HEK293T (cell line): ENCODE results near the gene IQCN.
A peak's percentile ranks its signal among the peaks of the same experiment; 100 is the strongest.

Source experiments
- CTCF ChIA-PET: fragments of 350-600 bp; formaldehyde crosslinking; extraction: SDS; loops from one replicate; lab custom pipeline; 2021; ENCODE audit warnings: antibody characterized with exemption, inconsistent platforms; lab: Yijun Ruan, JAX
- POLR2A ChIA-PET: fragments of 350-600 bp; formaldehyde crosslinking; extraction: SDS; loops from one replicate; lab custom pipeline; 2020; ENCODE audit warnings: antibody characterized with exemption, inconsistent platforms; lab: Yijun Ruan, JAX
- DNase-seq: peaks from one replicate; pipeline ENCODE4 v3.0.0; 2012; ENCODE audit warnings: mixed read lengths; ENCODE audit errors: extremely low spot score
- ARNT ChIP-seq: fragments of 450-650 bp; IDR thresholded peaks from 2 replicates; pipeline ENCODE4 v1.6.1; 2017; ENCODE audit warnings: mild to moderate bottlenecking
- BHLHE40 ChIP-seq: fragments of 450-650 bp; IDR thresholded peaks from 2 replicates; pipeline ENCODE4 v1.6.1; 2016; ENCODE audit warnings: mild to moderate bottlenecking, moderate library complexity, borderline replicate concordance
- CTBP1 ChIP-seq: fragments of 450-650 bp; IDR thresholded peaks from 2 replicates; pipeline ENCODE4 v1.6.1; 2016; ENCODE audit warnings: borderline replicate concordance
- ELF4 ChIP-seq: fragments of 450-650 bp; IDR thresholded peaks from 2 replicates; pipeline ENCODE4 v1.6.1; 2017; ENCODE audit warnings: antibody characterized with exemption
- FOXA1 ChIP-seq: fragments of 450-650 bp; IDR thresholded peaks from 2 replicates; pipeline ENCODE4 v1.6.1; 2016; ENCODE audit warnings: mild to moderate bottlenecking
- FOXK2 ChIP-seq: fragments of 450-650 bp; IDR thresholded peaks from 2 replicates; pipeline ENCODE4 v1.6.1; 2016; ENCODE audit warnings: mild to moderate bottlenecking
- FOXM1 ChIP-seq: fragments of 450-650 bp; IDR thresholded peaks from 2 replicates; pipeline ENCODE4 v1.6.1; 2017; ENCODE audit warnings: mild to moderate bottlenecking, borderline replicate concordance
- HDGF ChIP-seq: fragments of 450-650 bp; IDR thresholded peaks from 2 replicates; pipeline ENCODE4 v1.6.1; 2017; ENCODE audit warnings: antibody characterized with exemption, borderline replicate concordance
- L3MBTL2 ChIP-seq: fragments of 450-650 bp; conservative IDR thresholded peaks from 2 replicates; pipeline ENCODE4 v1.6.1; 2016; ENCODE audit warnings: mild to moderate bottlenecking
- LEF1 ChIP-seq: fragments of 450-650 bp; IDR thresholded peaks from 2 replicates; pipeline ENCODE4 v1.6.1; 2017; ENCODE audit warnings: mild to moderate bottlenecking, borderline replicate concordance
- NFRKB ChIP-seq: fragments of 450-650 bp; IDR thresholded peaks from 2 replicates; pipeline ENCODE4 v1.6.1; 2016; ENCODE audit warnings: mild to moderate bottlenecking, moderate library complexity
- PKNOX1 ChIP-seq: fragments of 450-650 bp; IDR thresholded peaks from 2 replicates; pipeline ENCODE4 v1.6.1; 2016
- SP1 ChIP-seq: fragments of 450-650 bp; IDR thresholded peaks from 2 replicates; pipeline ENCODE4 v1.6.1; 2017
- SUZ12 ChIP-seq: fragments of 450-650 bp; IDR thresholded peaks from 2 replicates; pipeline ENCODE4 v1.6.1; 2016; ENCODE audit warnings: mild to moderate bottlenecking
- TARDBP ChIP-seq: fragments of 450-650 bp; IDR thresholded peaks from 2 replicates; pipeline ENCODE4 v1.6.1; 2016
- ZNF384 ChIP-seq: fragments of 450-650 bp; IDR thresholded peaks from 2 replicates; pipeline ENCODE4 v1.6.1; 2016

Gene IQCN

GRCh38 chr19:18245297-18245696 lies 29.0 kb downstream of the IQCN start:
- CTCF ChIA-PET: interaction anchor here (0.6 kb wide), 1 partner anchor 37 kb away, joined by 3 read pairs; no protein-coding TSS in a partner anchor
- POLR2A ChIA-PET: no interaction called here
- no peak for DNase-seq
- TF ChIP-seq FOXK2 (no peak), ARNT (no peak), SP1 (no peak), ELF4 (no peak), SUZ12 (no peak), LEF1 (no peak), BHLHE40 (no peak)

GRCh38 chr19:18239303-18239702 lies 34.9 kb downstream of the IQCN start:
- CTCF ChIA-PET: no interaction called here

GRCh38 chr19:18234194-18234593 lies 40.1 kb downstream of the IQCN start:
- ChIA-PET POLR2A (interaction anchor here (1.7 to 1.9 kb wide), 2 partner anchors 10 to 47 kb away, joined by 4 to 14 read pairs; partner anchors contain the start of gene JUND), CTCF (interaction anchor here (0.9 to 1.4 kb wide), 2 partner anchors 10 to 18 kb away, joined by 5 to 7 read pairs; no protein-coding TSS in a partner anchor)
- DNase-seq: no peak
- no peak for TF ChIP-seq CTBP1

More at GRCh38 chr19:18239303-18239702, 34.9 kb downstream of the IQCN start:
- TF ChIP-seq NFRKB: no peak
- no peak for TF ChIP-seq FOXK2
- no peak for TF ChIP-seq LEF1
- no peak for TF ChIP-seq ELF4
- TF ChIP-seq TARDBP: no peak
- DNase-seq: no peak
- POLR2A ChIA-PET: interaction anchor here (2.5 kb wide), 1 partner anchor 15 kb away, joined by 8 read pairs; no protein-coding TSS in a partner anchor

GRCh38 chr19:18233224-18233825 lies 40.9 kb downstream of the IQCN start:
- ChIA-PET POLR2A (interaction anchor here (1.7 to 1.9 kb wide), 3 partner anchors 9 to 48 kb away, joined by 4 to 14 read pairs (median 5); partner anchors contain the start of gene JUND), CTCF (interaction anchor here (0.9 to 1.4 kb wide), 5 partner anchors 9 to 46 kb away, joined by 3 to 7 read pairs (median 5); no protein-coding TSS in a partner anchor)
- DNase-seq: peak; percentile 80
- TF ChIP-seq SP1 (no peak), ELF4 (no peak), HDGF (no peak), BHLHE40 (no peak), TARDBP (no peak), FOXA1 (no peak), L3MBTL2 (no peak), ZNF384 (no peak), PKNOX1 (no peak), LEF1 (no peak)

GRCh38 chr19:18232540-18233223 lies 41.6 kb downstream of the IQCN start:
- POLR2A ChIA-PET: interaction anchor here (1.7 to 1.9 kb wide), 3 partner anchors 9 to 49 kb away, joined by 4 to 14 read pairs (median 5); partner anchors contain the start of gene JUND

GRCh38 chr19:18231775-18232174 lies 42.5 kb downstream of the IQCN start:
- POLR2A ChIA-PET: no interaction called here
- CTCF ChIA-PET: interaction anchor here (0.7 kb wide), 1 partner anchor 12 kb away, joined by 3 read pairs; no protein-coding TSS in a partner anchor
- TF ChIP-seq TARDBP (no peak), FOXM1 (no peak), NFRKB (no peak), PKNOX1 (no peak), L3MBTL2 (no peak), ZNF384 (no peak), ARNT (no peak), HDGF (no peak), SP1 (no peak), LEF1 (no peak), ELF4 (no peak), FOXK2 (no peak)
- no peak for DNase-seq

More at GRCh38 chr19:18232540-18233223, 41.6 kb downstream of the IQCN start:
- DNase-seq: peak; percentile 64
- TF ChIP-seq SP1: no peak
- no peak for TF ChIP-seq NFRKB
- no peak for TF ChIP-seq ELF4
- TF ChIP-seq ARNT: no peak
- no peak for TF ChIP-seq FOXK2
- TF ChIP-seq ZNF384: no peak
- CTCF ChIA-PET: interaction anchor here (0.6 to 1.4 kb wide), 6 partner anchors 9 to 98 kb away, joined by 3 to 7 read pairs (median 3); no protein-coding TSS in a partner anchor
